Stimulated activated naive CD4-positive, alpha-beta T cell (primary cell): Measurements from ENCODE around the gene TMEM219.
"Not testable (repeated sequence)": the region's sequence is repeated elsewhere in the genome, so short reads cannot be mapped to it uniquely, and the experiment has no call there.

Source experiments
- DNase-seq, 6 experiments: peaks; one replicate each; lab custom pipeline; 2025; lab: John Stamatoyannopoulos, UW

TMEM219 gene

DNA sequence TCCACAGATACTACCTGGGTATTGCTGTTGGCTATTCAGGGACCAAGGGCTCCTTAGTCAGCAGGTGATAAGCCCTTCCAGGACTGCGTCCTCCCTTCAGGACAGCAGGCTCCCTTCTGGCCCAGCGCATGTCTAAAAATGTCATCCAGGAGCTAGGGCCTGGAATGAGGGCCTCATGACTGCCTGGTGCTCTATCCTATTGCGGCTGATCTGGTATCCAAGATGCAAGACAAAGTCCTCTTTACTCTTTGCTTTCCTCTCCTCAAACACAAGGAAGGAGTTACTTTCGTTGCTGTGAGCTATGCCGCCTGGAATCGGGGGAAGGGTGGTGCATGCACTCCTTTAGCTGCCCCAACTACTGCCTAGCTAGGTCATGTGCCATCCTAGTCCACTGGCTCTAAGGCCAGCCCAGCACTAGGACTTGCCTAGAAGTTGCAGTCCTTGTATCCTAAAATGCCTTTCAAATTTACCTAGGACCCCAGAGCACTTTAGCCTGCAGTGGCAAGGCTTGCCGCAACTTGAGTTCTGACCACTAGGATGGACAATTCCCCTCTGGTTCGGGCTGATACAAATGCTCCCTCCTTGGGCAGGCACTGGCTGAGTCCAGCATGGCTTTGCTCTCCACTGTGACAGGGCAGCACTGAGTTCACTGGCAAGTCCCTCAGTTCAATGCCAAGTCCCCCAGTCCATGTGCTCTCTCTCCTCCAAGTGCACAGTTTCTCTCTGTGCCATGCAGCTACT lies 10.1 kb upstream of the TMEM219 start:
- no peak for DNase-seq

DNA sequence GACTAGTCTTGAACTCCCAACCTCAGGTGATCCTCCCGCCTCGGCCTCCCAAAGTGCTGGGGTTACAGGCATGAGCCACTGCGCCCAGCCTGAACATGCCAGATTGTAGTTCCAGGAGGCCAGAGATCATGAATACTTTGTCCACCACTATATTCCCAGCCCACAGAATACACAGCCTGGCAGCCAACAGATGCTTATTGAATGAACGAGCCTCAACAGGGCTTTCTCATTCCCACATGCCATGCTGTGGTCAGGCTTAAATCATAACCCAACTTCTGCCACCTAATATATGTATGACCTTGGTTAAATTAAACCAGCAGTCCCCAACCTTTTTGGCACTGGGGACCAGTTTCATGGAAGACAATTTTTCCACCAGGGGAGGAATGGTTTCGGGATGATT lies 3.1 kb upstream of the TMEM219 start:
- no peak for DNase-seq

DNA sequence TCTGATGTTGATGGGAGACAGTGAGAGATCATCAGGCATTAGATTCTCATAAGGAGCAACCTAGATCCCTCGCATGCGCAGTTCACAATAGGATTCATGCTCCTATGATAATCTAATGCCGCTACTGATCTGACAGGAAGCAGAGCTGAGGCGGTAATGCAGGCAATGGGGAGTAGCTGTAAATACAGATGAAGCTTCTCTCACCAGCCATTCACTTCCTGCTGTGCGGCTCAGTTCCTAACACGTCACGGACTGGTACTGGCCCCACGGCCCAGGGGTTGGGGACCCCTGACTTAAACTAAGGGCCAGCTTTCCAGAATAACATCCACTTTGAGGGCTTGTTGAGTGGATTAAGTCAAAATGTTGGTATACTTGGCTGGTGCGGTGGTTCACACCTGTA lies 2.6 kb upstream of the TMEM219 start:
- DNase-seq, result peak in 2 of 6 experiments; percentile 13 to 24

DNA sequence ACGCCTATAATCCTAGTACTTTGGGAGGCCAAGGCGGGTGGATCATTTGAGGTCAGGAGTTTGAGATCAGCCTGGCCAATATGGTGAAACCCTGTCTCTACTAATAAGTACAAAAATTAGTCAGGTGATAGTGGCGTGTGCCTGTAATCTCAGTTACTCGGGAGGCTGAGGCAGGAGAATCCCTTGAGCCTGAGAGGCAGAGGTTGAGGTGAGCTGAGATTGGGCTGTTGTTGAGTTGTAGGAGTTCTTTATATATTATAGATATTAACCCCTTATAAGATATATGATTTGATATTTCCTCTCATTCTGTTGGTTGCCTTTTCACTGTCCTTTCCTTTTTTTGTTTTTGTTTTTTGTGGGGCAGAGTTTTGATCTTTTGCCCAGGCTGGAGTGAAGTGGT lies 2.1 kb upstream of the TMEM219 start:
- not testable (repeated sequence) for DNase-seq

DNA sequence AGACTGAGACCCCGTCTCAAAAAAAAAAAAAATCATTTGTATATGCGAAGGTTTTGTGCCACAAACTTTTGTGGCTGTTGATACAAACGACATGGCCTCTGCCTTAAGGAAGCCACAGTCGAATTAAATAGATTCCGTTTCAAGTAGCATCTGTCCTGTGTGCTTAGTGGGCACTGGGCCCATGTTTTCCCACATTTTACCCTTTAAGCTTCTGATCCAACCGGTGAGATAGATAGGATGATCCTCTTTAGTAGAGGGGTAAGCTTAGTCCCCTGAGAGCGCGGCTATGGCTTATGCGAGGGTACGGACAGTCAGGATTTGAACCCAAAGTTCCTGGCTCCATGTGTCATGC lies 776 bp upstream of the TMEM219 start:
- DNase-seq, result peak in 1 of 6 experiments; percentile 32

DNA sequence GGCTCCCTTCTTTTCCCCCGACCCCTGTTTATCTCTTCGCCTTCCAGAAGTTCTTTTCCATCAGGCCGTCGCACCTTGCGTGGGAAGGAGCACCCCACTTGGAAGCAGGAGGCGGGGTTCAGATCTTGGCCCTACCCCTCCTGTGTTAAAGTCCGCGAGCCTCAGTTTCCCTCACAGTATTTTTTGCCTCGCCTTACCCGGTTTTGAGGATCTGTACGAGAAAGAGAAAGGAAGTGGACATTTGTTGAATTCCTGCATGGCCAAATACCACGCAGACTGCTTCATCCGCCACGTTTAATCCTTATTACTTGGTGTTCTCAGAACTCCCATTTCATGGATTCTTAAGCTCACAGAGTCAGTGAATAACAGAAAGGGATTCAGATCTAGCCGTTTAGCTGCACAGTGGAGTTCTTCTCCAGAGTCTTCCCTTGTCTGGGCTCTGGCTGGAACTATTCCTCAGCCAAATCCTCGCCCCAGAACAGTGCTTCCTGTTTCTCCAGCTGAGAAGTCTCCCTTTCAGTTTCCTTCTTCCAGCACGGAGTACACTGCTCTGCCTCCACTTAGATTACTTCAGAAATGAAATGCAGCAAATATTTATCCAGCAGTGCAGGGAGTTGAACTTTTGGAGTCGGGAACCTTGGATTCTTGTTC lies 590 bp downstream of the TMEM219 start:
- peak in 1 of 6 experiments; percentile 48 for DNase-seq

DNA sequence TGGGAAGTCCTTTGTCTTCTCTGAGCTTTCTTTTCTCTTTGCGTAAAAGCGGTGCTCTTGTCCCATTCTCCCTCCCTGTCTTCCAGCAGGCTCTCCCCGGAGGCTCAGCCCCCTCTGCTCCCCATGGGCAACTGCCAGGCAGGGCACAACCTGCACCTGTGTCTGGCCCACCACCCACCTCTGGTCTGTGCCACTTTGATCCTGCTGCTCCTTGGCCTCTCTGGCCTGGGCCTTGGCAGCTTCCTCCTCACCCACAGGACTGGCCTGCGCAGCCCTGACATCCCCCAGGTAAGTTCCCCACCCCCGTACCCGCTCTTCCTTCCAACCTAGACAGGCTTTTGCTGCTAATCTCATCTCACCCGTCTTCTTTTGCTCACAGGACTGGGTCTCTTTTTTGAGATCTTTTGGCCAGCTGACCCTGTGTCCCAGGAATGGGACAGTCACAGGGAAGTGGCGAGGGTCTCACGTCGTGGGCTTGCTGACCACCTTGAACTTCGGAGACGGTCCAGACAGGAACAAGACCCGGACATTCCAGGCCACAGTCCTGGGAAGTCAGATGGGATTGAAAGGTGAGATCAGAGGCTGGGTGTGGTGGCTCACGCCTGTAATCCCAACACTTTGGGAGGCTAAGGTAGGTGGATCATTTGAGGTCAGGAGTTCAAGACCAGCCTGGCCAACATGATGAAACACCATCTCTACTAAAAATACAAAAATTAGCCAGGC lies 1.3 kb downstream of the TMEM219 start:
- DNase-seq, result no peak

DNA sequence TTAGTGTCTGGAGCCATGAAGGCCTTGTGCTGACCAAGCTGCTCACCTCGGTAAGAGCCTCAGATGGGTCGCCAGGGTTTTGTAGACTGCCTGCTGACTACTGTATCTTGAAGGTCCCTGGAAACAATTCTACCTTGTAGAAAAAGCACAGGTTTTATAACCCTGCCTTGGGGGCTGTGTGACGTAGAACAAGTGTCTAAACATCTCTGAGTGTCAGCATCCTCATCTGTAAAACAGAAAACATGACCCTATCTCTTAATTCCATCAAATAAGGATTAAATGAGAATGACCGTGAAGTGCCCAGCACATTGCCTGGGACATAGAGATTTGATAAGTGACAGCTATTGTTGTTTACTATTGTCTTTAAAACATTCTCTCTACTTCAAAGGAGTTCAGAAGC lies 6.3 kb downstream of the TMEM219 start:
- no peak for DNase-seq

DNA sequence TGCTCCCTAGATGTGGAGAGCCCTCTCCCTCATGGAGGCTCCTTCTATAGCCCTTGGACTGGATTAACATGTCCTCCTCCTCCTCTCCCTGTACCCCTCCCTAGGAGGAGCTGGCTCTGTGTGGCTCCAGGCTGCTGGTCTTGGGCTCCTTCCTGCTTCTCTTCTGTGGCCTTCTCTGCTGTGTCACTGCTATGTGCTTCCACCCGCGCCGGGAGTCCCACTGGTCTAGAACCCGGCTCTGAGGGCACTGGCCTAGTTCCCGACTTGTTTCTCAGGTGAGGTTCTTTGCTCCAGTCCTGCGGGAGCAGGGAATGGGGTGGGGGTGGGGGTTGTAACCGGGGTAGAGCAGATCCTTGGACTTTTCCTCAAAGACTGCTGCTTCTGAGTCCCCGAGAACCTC lies 9.4 kb downstream of the TMEM219 start:
- DNase-seq, result no peak

DNA sequence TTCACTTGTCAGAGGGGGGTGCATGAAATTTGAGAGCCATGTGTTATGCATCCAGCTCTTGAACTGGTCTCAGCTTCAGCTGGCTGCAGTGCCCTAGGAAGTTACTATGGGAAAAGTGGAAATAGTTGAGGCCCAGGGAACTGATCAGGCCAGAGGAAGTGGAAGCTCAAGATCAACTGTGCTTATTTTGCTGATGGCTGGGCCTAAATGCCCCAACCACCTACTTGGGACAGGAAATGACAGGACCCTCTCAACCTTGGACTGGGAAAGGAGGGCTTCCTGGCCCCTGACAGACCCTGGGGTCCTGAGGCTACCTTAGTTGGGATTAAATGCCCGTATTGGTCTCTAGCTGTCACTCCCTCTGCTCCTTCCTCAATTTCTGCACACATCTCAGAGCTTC lies 10.6 kb downstream of the TMEM219 start:
- no peak for DNase-seq

DNA sequence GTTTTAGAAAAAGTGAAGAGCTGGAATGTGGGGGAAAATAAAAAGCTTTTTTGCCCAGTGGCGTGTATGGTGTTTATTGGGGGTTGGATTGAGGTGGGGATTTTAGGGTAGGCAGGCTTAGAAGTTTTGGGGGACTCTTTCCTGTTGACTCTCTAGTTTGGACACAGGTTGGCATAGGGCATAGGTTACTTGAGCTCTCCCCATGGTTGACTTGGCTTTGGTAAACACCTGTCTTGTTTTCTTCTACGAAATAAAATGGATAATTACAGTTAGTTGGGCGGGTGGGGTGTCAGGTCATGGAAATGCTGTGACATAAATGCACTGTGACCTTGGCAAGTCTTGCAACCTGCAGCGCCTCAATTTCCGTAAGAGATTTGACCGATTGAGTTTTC lies 11.1 kb downstream of the TMEM219 start:
- DNase-seq, result no peak

DNA sequence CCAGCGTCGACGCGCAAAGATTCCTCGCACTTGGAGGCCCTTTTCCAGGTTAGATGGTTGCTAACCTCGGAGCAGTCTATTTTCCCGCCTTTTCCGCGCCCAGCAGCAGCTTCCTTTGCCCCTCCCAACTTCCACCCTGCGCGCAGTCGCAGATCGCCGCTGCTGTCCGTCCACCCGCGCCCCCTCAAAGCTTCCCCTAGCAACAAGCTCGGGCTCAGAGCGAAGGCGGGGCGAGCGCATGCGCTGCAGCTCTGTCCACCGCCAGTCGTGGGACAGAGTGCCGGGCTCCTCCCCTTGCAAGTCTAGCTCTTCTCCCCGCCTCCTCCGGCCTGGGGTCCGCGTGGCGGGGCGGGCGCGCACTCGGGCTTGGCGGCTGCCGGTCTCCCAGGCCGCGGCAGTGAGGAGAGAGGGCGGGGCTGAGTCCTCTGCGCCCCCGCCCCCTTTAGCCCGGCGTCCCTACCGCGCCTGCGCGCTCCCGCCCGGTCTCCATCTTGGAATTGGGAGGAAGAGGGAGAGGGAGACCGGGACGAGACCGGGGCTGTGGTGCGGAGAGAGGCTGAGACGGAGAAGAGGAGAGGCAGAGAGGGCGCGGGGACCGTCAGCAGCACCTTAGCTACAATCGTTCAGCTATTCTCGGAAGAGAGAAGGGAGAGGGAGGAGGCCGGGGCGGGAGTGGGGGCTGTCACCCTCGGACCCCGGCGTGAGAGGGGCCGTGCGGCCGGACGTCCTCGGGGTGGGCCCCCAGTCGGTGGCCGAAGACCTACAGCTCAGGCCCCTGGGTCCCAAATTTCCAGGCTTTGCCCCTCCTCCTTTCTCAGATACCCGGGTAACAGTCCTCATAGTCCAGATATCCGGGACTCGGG lies 11.7 kb downstream of the TMEM219 start, which contains the start of gene TAOK2:
TSS of gene TAOK2 (plus strand) at position 485 of the 863 bp plus-strand sequence. CDS start 3,905 bp downstream, outside the sequence.
- DNase-seq, result peak; percentile 82 to 93 (median 88)

DNA sequence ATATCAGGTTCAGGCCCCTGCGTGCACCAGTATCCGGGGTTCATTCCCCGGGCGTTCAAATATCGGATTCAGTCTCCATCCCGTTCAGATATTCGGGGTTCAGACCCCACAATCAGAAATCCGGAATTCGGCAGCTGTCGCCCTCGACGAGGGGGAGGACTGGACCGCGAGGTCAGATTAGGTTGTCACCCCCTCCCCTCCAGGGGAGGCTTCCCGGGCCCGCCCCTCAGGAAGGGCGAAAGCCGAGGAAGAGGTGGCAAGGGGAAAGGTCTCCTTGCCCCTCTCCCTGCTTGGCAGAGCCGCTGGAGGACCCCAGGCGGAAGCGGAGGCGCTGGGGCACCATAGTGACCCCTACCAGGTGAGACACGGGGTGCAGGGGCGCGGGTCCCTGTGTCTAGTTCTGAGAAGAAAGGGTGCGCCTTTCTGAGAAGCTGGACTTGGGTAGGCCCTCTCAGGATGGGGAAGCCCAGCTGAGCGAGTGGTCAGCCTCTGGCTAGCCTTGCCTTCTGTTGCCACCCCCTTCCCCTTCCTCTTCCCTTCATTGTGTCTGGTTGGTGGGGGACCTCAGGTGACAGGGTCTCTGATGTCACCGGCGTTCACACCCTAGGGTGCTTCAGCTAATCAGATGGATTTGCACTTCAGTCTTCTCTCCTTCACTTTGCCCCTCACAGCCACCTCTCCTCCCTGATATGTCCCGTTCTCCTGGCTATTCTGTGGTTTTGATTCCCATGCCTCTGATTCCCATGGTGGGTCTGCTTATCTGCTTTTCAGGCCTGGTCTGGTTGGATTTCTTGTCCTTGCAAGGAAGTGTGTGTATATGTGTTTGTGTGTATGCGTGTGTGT lies 12.6 kb downstream of the TMEM219 start:
- DNase-seq, result peak in 3 of 6 experiments; percentile 14 to 42 (median 38)

DNA sequence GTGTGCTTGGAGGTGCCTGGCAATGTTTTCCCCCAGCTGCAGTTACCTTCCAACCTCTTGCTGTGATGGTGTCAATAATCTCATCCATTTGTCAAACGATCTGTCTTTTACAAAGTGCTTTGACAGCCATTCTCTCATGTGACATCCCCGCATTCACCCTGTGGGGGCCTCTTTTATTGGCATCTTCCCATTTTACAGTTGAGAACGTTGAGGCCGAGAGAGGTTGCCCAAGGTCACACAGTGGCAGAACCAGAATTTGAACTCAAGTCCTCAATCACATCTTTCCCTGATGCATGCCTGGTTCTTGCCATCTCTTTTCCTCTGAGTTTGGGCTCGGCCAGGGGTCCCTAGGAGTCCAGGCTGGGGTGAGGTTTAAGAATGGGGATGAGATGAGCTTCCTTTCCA lies 13.3 kb downstream of the TMEM219 start:
- DNase-seq, result no peak

DNA sequence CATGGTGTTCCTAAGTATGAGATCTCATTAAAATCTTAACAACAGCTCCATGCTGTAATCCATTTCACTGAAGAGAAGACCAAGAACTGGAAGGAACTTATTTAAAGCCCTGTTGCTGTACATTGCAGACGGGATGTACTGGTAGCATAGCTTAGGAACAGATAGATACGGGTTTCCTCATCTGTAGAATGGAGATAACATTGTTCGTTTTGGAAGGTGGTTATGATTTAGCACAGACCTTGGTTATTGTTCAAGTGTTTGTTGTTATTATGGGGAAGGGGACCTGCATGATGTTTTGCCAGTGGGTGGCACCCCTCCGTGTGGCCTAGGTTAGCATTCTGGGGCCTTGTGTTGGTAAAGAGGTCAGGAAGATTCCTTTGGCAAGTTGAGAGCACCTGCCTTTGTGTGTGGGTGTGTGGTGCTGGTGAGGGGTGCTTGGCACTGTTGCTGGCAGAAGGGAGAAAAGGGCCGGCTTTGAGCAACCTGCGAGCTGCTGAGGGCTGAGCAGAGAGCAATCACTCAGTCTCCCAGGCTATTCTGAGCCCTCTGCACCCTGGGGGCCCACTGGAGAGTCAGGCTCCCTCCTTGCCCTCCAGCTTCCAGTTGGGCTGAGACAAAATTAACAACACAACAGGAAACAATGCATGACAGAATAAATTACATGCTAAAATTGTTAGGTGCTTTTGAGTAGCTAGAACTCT lies 14.1 kb downstream of the TMEM219 start:
- no peak for DNase-seq

DNA sequence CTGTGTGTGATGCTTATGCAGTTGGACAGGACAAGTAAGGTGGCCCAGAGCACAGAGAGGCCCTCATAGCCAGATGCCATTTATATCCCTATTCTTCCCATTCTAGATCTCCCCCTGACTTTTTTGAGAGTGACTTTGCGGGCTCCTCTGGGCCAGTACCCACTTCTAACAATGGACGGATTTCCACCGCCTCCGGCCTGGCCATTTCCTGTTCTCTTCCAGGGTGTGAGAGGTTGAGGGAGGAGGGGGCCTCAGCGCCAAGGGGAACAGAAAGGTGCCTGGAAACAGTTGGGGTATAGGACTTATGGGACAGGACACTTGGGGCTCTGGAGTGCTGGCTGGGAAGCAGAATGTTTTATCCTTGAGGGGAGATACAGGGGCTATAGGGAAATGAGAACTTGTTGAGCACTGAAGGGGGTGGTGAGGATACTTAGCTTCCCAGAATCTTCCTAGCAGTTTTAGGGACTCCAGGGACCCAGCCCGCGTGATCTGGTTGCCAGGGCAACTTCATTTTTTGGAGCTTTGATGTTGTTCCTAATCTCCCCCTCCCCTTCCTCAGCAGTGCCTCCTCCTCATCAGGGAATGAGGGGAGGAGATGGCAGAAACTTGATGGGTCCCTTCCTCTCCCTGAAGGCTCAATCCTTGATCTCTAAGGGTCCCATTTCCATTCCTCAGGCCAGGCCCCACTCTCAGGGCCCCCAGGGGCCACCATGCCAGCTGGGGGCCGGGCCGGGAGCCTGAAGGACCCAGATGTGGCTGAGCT lies 15.4 kb downstream of the TMEM219 start:
- DNase-seq, result no peak

DNA sequence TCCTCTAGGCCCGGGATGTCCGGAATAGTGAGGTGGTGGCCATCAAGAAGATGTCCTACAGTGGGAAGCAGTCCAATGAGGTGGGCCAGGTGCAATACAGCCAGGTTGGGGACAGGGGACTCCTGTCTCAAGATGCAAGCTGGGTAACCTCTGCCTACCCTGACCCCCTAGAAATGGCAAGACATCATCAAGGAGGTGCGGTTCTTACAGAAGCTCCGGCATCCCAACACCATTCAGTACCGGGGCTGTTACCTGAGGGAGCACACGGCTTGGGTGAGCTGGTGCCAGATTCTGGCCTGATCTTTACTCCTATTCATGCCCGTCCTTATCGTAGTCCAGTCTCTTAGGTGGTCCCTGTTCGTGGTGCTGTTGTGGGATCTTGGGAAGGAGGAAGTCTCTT lies 16.2 kb downstream of the TMEM219 start:
- no peak for DNase-seq

DNA sequence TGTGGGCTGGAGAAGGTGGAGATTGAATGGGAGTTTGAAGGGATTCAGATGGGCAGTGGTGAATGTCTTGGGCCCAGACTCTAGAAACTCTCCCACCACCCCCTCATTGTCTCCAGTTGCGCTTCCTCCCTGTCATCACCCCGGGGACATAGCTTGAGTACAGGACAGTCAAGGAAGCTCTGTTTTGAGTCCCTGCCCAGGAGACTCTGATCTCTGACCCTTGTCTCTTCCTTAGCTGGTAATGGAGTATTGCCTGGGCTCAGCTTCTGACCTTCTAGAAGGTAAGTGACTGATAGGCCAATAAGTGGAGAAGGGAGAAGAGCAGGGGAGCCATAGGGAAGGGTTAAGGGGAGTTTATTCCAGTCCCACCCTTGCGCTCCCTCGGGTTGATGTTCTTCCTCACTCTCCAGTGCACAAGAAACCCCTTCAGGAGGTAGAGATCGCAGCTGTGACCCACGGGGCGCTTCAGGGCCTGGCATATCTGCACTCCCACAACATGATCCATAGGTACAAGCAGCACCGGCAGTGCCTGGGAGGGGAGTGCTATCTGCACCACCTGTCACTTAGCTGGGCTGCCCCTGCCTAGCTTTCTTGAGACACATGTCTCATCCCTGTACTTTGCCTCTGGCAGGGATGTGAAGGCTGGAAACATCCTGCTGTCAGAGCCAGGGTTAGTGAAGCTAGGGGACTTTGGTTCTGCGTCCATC lies 16.8 kb downstream of the TMEM219 start:
- DNase-seq, result no peak
